SU-DHL-6 (cell line): ENCODE results near the gene EPHB1.

Experiments used
- H2AFZ ChIP-seq: fragments of 200-600 bp; sonication (generic); 2 replicates; pipeline ENCODE4 v1.6.1; 2014; ENCODE audit warnings: low read depth, mild to moderate bottlenecking, moderate library complexity, mixed read lengths, antibody characterized with exemption, low read length; ENCODE audit not compliant: severe bottlenecking
- H3F3A ChIP-seq: fragments of 200-600 bp; shearing (Covaris generic); 2 replicates; pipeline ENCODE4 v1.6.0; 2016; ENCODE audit warnings: antibody characterized with exemption, mild to moderate bottlenecking; ENCODE audit not compliant: insufficient read depth
- H3K27ac ChIP-seq: fragments of 200-600 bp; sonication (generic); 2 replicates; pipeline ENCODE4 v1.5.1; 2016; ENCODE audit warnings: low read depth, mild to moderate bottlenecking, low read length, moderate library complexity, mixed read lengths
- H3K27me3 ChIP-seq: fragments of 200-600 bp; sonication (generic), shearing (Covaris generic); 2 replicates; pipeline ENCODE4 v1.6.0; 2014; ENCODE audit warnings: mild to moderate bottlenecking, low read length
- H3K36me3 ChIP-seq: fragments of 200-600 bp; sonication (generic); 2 replicates; pipeline ENCODE4 v1.6.1; 2014; ENCODE audit warnings: mild to moderate bottlenecking, low read length, mixed read lengths
- H3K4me2 ChIP-seq: fragments of 300-600, 200-600 bp; shearing (Covaris generic), sonication (generic); 2 replicates; pipeline ENCODE4 v1.6.0; 2014; ENCODE audit warnings: low read length, low read depth, mild to moderate bottlenecking; ENCODE audit not compliant: poor library complexity, severe bottlenecking
- H3K4me3 ChIP-seq: fragments of 200-600 bp; sonication (generic); 2 replicates; pipeline ENCODE4 v1.5.1; 2014; ENCODE audit warnings: antibody characterized with exemption, low read length, mild to moderate bottlenecking, mixed read lengths; ENCODE audit not compliant: insufficient read depth, poor library complexity, severe bottlenecking
- H3K79me2 ChIP-seq: fragments of 200-600 bp; sonication (generic); 2 replicates; pipeline ENCODE4 v1.6.1; 2014; ENCODE audit warnings: mild to moderate bottlenecking, low read length, moderate library complexity; ENCODE audit not compliant: insufficient read depth
- H3K9ac ChIP-seq: fragments of 200-600 bp; sonication (generic); 2 replicates; pipeline ENCODE4 v1.7.0; 2014; ENCODE audit warnings: mild to moderate bottlenecking, low read length
- H3K9me2 ChIP-seq: fragments of 200-600 bp; sonication (generic); replicated peaks from 2 replicates; pipeline ENCODE4 v1.6.1; 2014; ENCODE audit warnings: low read length; ENCODE audit not compliant: insufficient read depth
- H3K9me3 ChIP-seq: fragments of 200-600 bp; sonication (generic); 2 replicates; pipeline ENCODE4 v1.6.1; 2014; ENCODE audit warnings: low read length, mixed read lengths; ENCODE audit not compliant: insufficient read depth
- H4K20me1 ChIP-seq: fragments of 200-600 bp; sonication (generic); 2 replicates; pipeline ENCODE4 v1.6.1; 2014; ENCODE audit warnings: low read depth, mild to moderate bottlenecking, antibody characterized with exemption, low read length, moderate library complexity, mixed read lengths
- EZH2phosphoT487 ChIP-seq: fragments of 200-600 bp; sonication (generic), shearing (Covaris generic); conservative IDR thresholded peaks from 2 replicates; pipeline ENCODE4 v1.6.1; 2018; ENCODE audit warnings: mild to moderate bottlenecking, antibody characterized with exemption, low read length, moderate library complexity, mixed read lengths
- TF ChIP-seq, protein P1 (sequence below): fragments of 200-600 bp; sonication (generic); IDR thresholded peaks from one replicate; pipeline ENCODE4 v1.5.1; 2017; ENCODE audit warnings: antibody characterized with exemption, mild to moderate bottlenecking, low read length, moderate library complexity; ENCODE audit not compliant: insufficient read depth, poor library complexity, severe bottlenecking

EPHB1 gene

DNA sequence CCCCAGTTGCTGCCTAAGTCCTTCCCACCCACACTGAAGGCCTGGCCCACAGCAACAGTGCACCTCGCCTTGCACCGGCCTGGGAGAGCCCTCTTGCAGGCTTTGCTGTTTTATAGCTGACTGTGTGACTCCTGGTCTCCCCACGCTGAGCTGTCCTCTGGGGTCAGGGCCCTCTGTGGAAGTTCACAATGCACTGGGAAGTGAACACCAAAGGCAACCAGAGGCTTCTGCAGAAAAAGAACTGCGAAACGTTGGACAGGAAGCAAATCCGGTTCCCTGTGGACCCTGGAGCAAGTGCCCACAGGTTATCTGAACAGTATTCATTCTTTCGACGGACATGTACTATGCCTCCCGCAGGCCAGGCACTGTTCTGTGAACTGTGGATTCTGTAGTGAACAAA lies 737 bp upstream of the EPHB1 start:
- H3K27ac ChIP-seq = no peak overlapping the region
- H3F3A ChIP-seq = no peaks in the 10 kb centered on the region
- no peaks in the 10 kb centered on the region for H3K79me2 ChIP-seq
- H4K20me1 ChIP-seq = no peaks in the 10 kb centered on the region
- H3K27me3 ChIP-seq = no peaks in the 10 kb centered on the region
- no peaks in the 10 kb centered on the region for H3K9me3 ChIP-seq
- no peak overlapping the region for H3K9ac ChIP-seq
- no peak overlapping the region for H2AFZ ChIP-seq
- H3K4me3 ChIP-seq = no peak overlapping the region
- no peak for TF ChIP-seq EZH2phosphoT487
- TF ChIP-seq, protein P1, sequence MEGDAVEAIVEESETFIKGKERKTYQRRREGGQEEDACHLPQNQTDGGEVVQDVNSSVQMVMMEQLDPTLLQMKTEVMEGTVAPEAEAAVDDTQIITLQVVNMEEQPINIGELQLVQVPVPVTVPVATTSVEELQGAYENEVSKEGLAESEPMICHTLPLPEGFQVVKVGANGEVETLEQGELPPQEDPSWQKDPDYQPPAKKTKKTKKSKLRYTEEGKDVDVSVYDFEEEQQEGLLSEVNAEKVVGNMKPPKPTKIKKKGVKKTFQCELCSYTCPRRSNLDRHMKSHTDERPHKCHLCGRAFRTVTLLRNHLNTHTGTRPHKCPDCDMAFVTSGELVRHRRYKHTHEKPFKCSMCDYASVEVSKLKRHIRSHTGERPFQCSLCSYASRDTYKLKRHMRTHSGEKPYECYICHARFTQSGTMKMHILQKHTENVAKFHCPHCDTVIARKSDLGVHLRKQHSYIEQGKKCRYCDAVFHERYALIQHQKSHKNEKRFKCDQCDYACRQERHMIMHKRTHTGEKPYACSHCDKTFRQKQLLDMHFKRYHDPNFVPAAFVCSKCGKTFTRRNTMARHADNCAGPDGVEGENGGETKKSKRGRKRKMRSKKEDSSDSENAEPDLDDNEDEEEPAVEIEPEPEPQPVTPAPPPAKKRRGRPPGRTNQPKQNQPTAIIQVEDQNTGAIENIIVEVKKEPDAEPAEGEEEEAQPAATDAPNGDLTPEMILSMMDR = no peak
- no peaks in the 10 kb centered on the region for H3K9me2 ChIP-seq
- H3K36me3 ChIP-seq = no peaks in the 10 kb centered on the region
- no peak overlapping the region for H3K4me2 ChIP-seq

DNA sequence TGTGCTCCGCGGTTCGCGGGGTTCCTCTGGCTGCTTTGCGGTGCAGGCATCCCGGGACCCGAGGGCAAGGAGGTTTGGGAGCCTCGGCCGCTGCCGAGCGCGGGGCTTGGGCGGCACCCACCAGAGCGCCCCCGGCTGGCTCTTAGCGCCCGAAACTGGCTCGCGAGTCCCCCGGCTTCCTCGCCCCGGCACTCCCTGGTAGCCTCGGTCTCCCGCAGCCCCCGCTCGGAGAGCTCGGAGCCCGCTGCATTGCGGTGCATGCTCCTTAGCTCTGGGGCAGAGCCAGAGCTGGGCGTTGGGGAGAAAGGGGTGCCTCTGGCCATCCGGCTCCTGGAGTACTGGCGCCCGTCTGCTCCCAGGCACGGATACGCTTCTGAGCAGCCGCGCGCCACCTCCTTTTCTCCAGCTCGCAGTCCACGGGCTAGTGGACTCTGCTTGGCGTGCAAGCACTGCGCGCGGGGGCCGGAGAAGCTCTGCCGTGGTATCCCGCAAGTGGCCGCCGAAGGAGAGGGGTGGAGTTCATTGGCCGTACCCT lies 753 bp downstream of the EPHB1 start:
- H3K4me3 ChIP-seq = no peak overlapping the region
- H3K9ac ChIP-seq = no peak overlapping the region
- H3K27me3 ChIP-seq = no peaks in the 10 kb centered on the region
- no peak for TF ChIP-seq EZH2phosphoT487
- TF ChIP-seq, protein P1 = no peak
- H3K36me3 ChIP-seq = no peaks in the 10 kb centered on the region
- H3F3A ChIP-seq = no peaks in the 10 kb centered on the region
- H3K79me2 ChIP-seq = no peaks in the 10 kb centered on the region
- H3K9me2 ChIP-seq = no peaks in the 10 kb centered on the region
- H2AFZ ChIP-seq = no peak overlapping the region
- no peaks in the 10 kb centered on the region for H3K9me3 ChIP-seq
- no peak overlapping the region for H3K4me2 ChIP-seq
- H3K27ac ChIP-seq = no peak overlapping the region
- no peaks in the 10 kb centered on the region for H4K20me1 ChIP-seq

GRCh38 chr3:134796281-134797056 lies 1.4 kb downstream of the EPHB1 start:
- H3K9me2 ChIP-seq = no peaks in the 10 kb centered on the region
- no peak overlapping the region for H2AFZ ChIP-seq
- no peaks in the 10 kb centered on the region for H3F3A ChIP-seq
- H3K4me3 ChIP-seq = no peak overlapping the region
- no peak overlapping the region for H3K4me2 ChIP-seq
- TF ChIP-seq, protein P1 = no peak
- no peaks in the 10 kb centered on the region for H3K79me2 ChIP-seq
- no peaks in the 10 kb centered on the region for H3K27me3 ChIP-seq
- H4K20me1 ChIP-seq = no peaks in the 10 kb centered on the region
- H3K27ac ChIP-seq = no peak overlapping the region
- no peak overlapping the region for H3K9ac ChIP-seq
- H3K9me3 ChIP-seq = no peaks in the 10 kb centered on the region
- no peaks in the 10 kb centered on the region for H3K36me3 ChIP-seq
